ENCODE measurements around the gene IQCH. TPM values are rescaled to one million over a fixed set of nuclear protein-coding genes. Genes with fewer than 3 reads are reported as not detected.

The IQCH gene
- 1.2 to 2.4 TPM (median 1.5 TPM) in 5 replicates for total RNA-seq (2022; extraction: Qiagen RNA extraction; ENCODE audit: low read depth)

GRCh38 chr15:67254238-67255175 is at the start of gene IQCH, which contains the start of gene AAGAB:
Gene IQCH (plus strand): TSS chr15:67254786. CDS start chr15:67254897, 111 bp downstream.
Gene AAGAB (minus strand): TSS chr15:67254661. CDS start chr15:67254631, 30 bp downstream.

GRCh38 chr15:67521029-67521782 is 266.6 kb downstream of the IQCH start, which contains the start of gene C15orf61:
Gene C15orf61 (plus strand): TSS chr15:67521131. CDS start chr15:67521249, 118 bp downstream.

GRCh38 chr15:67542420-67543347 is 288.1 kb downstream of the IQCH start, which contains the start of gene MAP2K5:
Gene MAP2K5 (plus strand): TSS chr15:67542703. CDS start chr15:67543336, 633 bp downstream.

Other genes with a start within 250 kb of the IQCH start
- 97.2 to 170 TPM (median 154 TPM) in 5 replicates for gene SMAD3, start 189.2 kb upstream of the IQCH start, total RNA-seq (2022; extraction: Qiagen RNA extraction; ENCODE audit: low read depth)
- gene AAGAB, start 125 bp upstream of the IQCH start, total RNA-seq (2022; extraction: Qiagen RNA extraction; ENCODE audit: low read depth) = 65.6 to 85.8 TPM (median 68.1 TPM) in 5 replicates

All from A549 treated with ZK216348 at 1 μM for 4 hours (cell line).